Liver (tissue), 9 donors: ENCODE measurements around the gene CCDC61. TPM values are rescaled to one million over a fixed set of nuclear protein-coding genes. Genes with fewer than 3 reads are reported as not detected.

Experiments
- DNase-seq: peaks from one replicate; pipeline ENCODE4 v3.0.0-alpha.2; 2017; ENCODE audit warnings: low spot score
- H3K27ac ChIP-seq, 2 donors: one replicate each; pipeline ENCODE4 v1.7.0; 2013; ENCODE audit warnings: inconsistent platforms in 2 of 2, low read length in 2 of 2, control low read depth in 1 of 2, low read depth in 1 of 2, mild to moderate bottlenecking in 1 of 2
- H3K27me3 ChIP-seq, 4 donors: one replicate each; pipeline versions ENCODE4 v1.6.1 to v1.7.0; 2013; ENCODE audit warnings: low read length in 3 of 4, inconsistent platforms in 1 of 4, mild to moderate bottlenecking in 1 of 4, moderate library complexity in 1 of 4; ENCODE audit not compliant: control insufficient read depth in 4 of 4, insufficient read depth in 4 of 4
- H3K36me3 ChIP-seq, 4 donors: one replicate each; pipeline versions ENCODE4 v1.6.1 to v1.7.0; 2013; ENCODE audit warnings: low read length in 3 of 4, mild to moderate bottlenecking in 3 of 4, low read depth in 1 of 4, moderate library complexity in 1 of 4; ENCODE audit not compliant: control insufficient read depth in 4 of 4, insufficient read depth in 3 of 4
- H3K4me1 ChIP-seq, 4 donors: one replicate each; pipeline versions ENCODE4 v1.6.1 to v1.7.0; 2013; ENCODE audit warnings: low read length in 3 of 4, mild to moderate bottlenecking in 3 of 4, moderate library complexity in 1 of 4; ENCODE audit not compliant: control insufficient read depth in 4 of 4, insufficient read depth in 4 of 4
- H3K4me3 ChIP-seq, 3 donors: one replicate each; pipeline versions ENCODE4 v1.6.1 to v1.7.0; 2013; ENCODE audit warnings: low read length in 3 of 3, control low read depth in 1 of 3, low read depth in 1 of 3, mild to moderate bottlenecking in 1 of 3
- H3K9ac ChIP-seq, 2 donors: one replicate each; pipeline ENCODE4 v1.7.0; 2013; ENCODE audit warnings: low read length in 2 of 2, mild to moderate bottlenecking in 2 of 2, moderate library complexity in 2 of 2, control low read depth in 1 of 2, low read depth in 1 of 2
- H3K9me3 ChIP-seq, 4 donors: one replicate each; pipeline versions ENCODE4 v1.6.1 to v1.7.0; 2013; ENCODE audit warnings: low read length in 3 of 4; ENCODE audit not compliant: control insufficient read depth in 4 of 4
- EGR1 ChIP-seq, 2 donors: IDR thresholded peaks; 2 replicates each; pipeline ENCODE4 v1.6.1; 2016 to 2018; ENCODE audit warnings: antibody characterized with exemption in 2 of 2, low read depth in 2 of 2
- FOXA1 ChIP-seq: IDR thresholded peaks from 2 replicates; pipeline ENCODE4 v1.6.1; 2016; ENCODE audit warnings: antibody characterized with exemption
- FOXA2 ChIP-seq: IDR thresholded peaks from 2 replicates; pipeline ENCODE4 v1.6.1; 2016; ENCODE audit warnings: antibody characterized with exemption
- GABPA ChIP-seq, 2 donors: IDR thresholded peaks in 1 of 2; conservative IDR thresholded peaks in 1 of 2; 2 replicates each; pipeline ENCODE4 v1.6.1; 2016; ENCODE audit warnings: antibody characterized with exemption in 2 of 2, mild to moderate bottlenecking in 1 of 2, moderate library complexity in 1 of 2
- HNF4A ChIP-seq, 2 donors: conservative IDR thresholded peaks; 2 replicates each; pipeline ENCODE4 v1.6.1; 2016; ENCODE audit warnings: antibody characterized with exemption in 2 of 2, mild to moderate bottlenecking in 2 of 2
- HNF4G ChIP-seq: IDR thresholded peaks from 2 replicates; pipeline ENCODE4 v1.6.1; 2016; ENCODE audit warnings: antibody characterized with exemption
- JUND ChIP-seq, 2 donors: IDR thresholded peaks; 2 replicates each; pipeline ENCODE4 v1.6.1; 2016; ENCODE audit warnings: antibody characterized with exemption in 2 of 2
- NR2F2 ChIP-seq: IDR thresholded peaks from 2 replicates; pipeline ENCODE4 v1.6.1; 2016; ENCODE audit warnings: antibody characterized with exemption
- RAD21 ChIP-seq, 2 donors: IDR thresholded peaks; 2 replicates each; pipeline ENCODE4 v1.6.1; 2016; ENCODE audit warnings: antibody characterized with exemption in 2 of 2, mild to moderate bottlenecking in 2 of 2
- RXRA ChIP-seq, 2 donors: IDR thresholded peaks; 2 replicates each; pipeline ENCODE4 v1.6.1; 2017 to 2018; ENCODE audit warnings: antibody characterized with exemption in 2 of 2, mild to moderate bottlenecking in 1 of 2
- SP1 ChIP-seq: IDR thresholded peaks from 2 replicates; pipeline ENCODE4 v1.6.1; 2018; ENCODE audit warnings: antibody characterized with exemption, mild to moderate bottlenecking
- TAF1 ChIP-seq: conservative IDR thresholded peaks from 2 replicates; pipeline ENCODE4 v1.6.1; 2016; ENCODE audit warnings: antibody characterized with exemption, mild to moderate bottlenecking
- YY1 ChIP-seq: IDR thresholded peaks from 2 replicates; pipeline ENCODE4 v1.6.1; 2016; ENCODE audit warnings: antibody characterized with exemption, mild to moderate bottlenecking
- WGBS: extraction: QIAGEN DNeasy Blood & Tissue Kit; methylation state at CpG from one replicate; pipeline ENCODE4 v1.1.7; 2013; 5-methylcytosine and 5-hydroxymethylcytosine counted together
- polyA plus RNA-seq, 2 donors: library from polyadenylated mRNA; stranded (reverse) in 1 of 2; unstranded in 1 of 2; fragments of 200-250 nt in 1 of 2; fragments of >200 nt in 1 of 2; fragmentation: Nextera tagmentation in 1 of 2; extraction: Ambion mirVana in 1 of 2; gene quantifications; one replicate each; pipeline versions ENCODE4 v1.2.1 to v1.2.3, GENCODE V29; 2013 to 2015
- total RNA-seq, 2 donors: library from RNA; depleted of rRNA; stranded (reverse); fragments of >200 nt; gene quantifications; one replicate each; pipeline ENCODE4 v1.2.3, GENCODE V29; 2014
- TF ChIP-seq, protein P1 (sequence below): IDR thresholded peaks from 2 replicates; pipeline ENCODE4 v1.6.1; 2016; ENCODE audit warnings: antibody characterized with exemption
- TF ChIP-seq, protein P2 (sequence below): fragments of 150-350 bp; IDR thresholded peaks from 2 replicates; pipeline ENCODE4 v1.5.1; 2017; ENCODE audit warnings: improper control_type of control experiment, low read depth, low read length; ENCODE audit not compliant: missing input control
- TF ChIP-seq, protein P3 (sequence below): IDR thresholded peaks from 2 replicates; pipeline ENCODE4 v1.6.1; 2016; ENCODE audit warnings: antibody characterized with exemption
- TF ChIP-seq, protein P4 (sequence below): IDR thresholded peaks from 2 replicates; pipeline ENCODE4 v1.6.1; 2016; ENCODE audit warnings: antibody characterized with exemption, mild to moderate bottlenecking
- TF ChIP-seq, protein P5 (sequence below): IDR thresholded peaks from 2 replicates; pipeline ENCODE4 v1.6.1; 2016; ENCODE audit warnings: antibody characterized with exemption
- donor health status: healthy.
- donor health status: healthy.
- donor health status: healthy.
- donor health status: healthy.
- donor health status: healthy.

Gene CCDC61
- total and polyA plus RNA-seq, 4 donors, result 1.7 to 6.3 (median 2.9) TPM

DNA sequence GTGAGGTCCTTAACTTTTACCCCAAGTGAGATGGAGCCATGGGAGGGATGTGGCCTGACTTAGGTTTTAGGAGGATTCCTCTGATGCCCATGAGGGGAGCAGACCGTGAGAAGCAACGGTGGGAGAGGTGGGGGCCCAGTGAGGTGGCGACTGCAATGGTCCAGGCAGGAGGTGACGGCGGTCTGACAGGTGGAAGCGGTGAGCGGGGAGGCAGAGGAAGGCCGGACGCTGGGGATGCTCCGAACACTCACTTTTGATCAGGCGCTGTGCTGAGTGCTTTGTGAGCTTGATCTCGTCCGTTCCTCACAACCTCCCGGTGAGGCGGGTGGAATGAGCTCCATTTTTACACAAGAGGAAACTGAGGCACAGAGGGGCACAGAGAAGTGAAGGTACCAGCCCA, 33.2 kb upstream of the CCDC61 start:
- Histone ChIP-seq H3K36me3 (no peaks in the 10 kb centered on the region), H3K27me3 (peaks cover 0 to 5% (median 1%) of the 10 kb centered on the region in 4 donors), H3K9me3 (no peaks in the 10 kb centered on the region), H3K4me1 (no peaks in the 10 kb centered on the region), H3K27ac (no peak overlapping the region), H3K9ac (no peak overlapping the region), H3K4me3 (no peak overlapping the region)
- no peak for DNase-seq
- TF ChIP-seq RXRA (IDR thresholded peaks at IDR 0.05), result no peak
- whole genome bisulfite sequencing, result 77% methylated on average over 15 of the region's 15 CpGs

DNA sequence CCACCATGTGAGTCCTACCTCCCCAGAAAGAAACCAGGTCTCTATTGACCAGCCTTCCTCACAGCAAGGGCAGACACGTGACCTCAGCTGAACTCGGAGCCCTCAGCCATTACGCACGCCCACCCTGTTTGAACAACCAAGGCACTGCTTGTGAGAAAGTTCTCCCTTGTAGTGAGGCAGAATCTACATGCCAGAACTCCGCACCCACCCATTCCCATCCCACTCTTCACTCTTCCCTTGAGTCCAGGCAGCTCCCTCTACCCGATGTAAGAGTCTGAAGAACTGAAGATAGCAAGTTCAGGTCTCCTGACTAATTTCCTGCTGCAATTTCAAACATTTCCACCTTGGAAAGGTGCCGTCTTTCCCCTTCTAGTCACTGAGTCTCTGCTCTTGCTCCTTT, 28.0 kb upstream of the CCDC61 start:
- H3K27ac ChIP-seq, result no peak overlapping the region
- H3K9ac ChIP-seq, result no peak overlapping the region
- peaks cover 0 to 2% (median 0%) of the 10 kb centered on the region in 4 donors for H3K4me1 ChIP-seq
- no peak for DNase-seq
- no peaks in the 10 kb centered on the region for H3K36me3 ChIP-seq
- 49% methylated on average over 7 of the region's 7 CpGs for WGBS
- no peaks in the 10 kb centered on the region for H3K9me3 ChIP-seq
- TF ChIP-seq EGR1 (IDR thresholded peaks at IDR 0.05; ENCODE audit: low read depth in 2 of 2) (no peak), HNF4G (no peak), YY1 (no peak), FOXA2 (no peak), SP1 (no peak), RAD21 (IDR thresholded peaks at IDR 0.05) (no peak), RXRA (IDR thresholded peaks at IDR 0.05) (no peak), HNF4A (conservative IDR thresholded peaks at IDR 0.05) (no peak), GABPA (IDR thresholded peaks at IDR 0.05 in 1 of 2, conservative IDR thresholded peaks at IDR 0.05 in 1 of 2) (no peak), JUND (IDR thresholded peaks at IDR 0.05) (no peak), TAF1 (no peak), NR2F2 (no peak), FOXA1 (no peak)
- TF ChIP-seq, protein P1, sequence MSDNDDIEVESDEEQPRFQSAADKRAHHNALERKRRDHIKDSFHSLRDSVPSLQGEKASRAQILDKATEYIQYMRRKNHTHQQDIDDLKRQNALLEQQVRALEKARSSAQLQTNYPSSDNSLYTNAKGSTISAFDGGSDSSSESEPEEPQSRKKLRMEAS, result no peak
- TF ChIP-seq, protein P2, sequence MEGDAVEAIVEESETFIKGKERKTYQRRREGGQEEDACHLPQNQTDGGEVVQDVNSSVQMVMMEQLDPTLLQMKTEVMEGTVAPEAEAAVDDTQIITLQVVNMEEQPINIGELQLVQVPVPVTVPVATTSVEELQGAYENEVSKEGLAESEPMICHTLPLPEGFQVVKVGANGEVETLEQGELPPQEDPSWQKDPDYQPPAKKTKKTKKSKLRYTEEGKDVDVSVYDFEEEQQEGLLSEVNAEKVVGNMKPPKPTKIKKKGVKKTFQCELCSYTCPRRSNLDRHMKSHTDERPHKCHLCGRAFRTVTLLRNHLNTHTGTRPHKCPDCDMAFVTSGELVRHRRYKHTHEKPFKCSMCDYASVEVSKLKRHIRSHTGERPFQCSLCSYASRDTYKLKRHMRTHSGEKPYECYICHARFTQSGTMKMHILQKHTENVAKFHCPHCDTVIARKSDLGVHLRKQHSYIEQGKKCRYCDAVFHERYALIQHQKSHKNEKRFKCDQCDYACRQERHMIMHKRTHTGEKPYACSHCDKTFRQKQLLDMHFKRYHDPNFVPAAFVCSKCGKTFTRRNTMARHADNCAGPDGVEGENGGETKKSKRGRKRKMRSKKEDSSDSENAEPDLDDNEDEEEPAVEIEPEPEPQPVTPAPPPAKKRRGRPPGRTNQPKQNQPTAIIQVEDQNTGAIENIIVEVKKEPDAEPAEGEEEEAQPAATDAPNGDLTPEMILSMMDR, result no peak
- TF ChIP-seq, protein P3, sequence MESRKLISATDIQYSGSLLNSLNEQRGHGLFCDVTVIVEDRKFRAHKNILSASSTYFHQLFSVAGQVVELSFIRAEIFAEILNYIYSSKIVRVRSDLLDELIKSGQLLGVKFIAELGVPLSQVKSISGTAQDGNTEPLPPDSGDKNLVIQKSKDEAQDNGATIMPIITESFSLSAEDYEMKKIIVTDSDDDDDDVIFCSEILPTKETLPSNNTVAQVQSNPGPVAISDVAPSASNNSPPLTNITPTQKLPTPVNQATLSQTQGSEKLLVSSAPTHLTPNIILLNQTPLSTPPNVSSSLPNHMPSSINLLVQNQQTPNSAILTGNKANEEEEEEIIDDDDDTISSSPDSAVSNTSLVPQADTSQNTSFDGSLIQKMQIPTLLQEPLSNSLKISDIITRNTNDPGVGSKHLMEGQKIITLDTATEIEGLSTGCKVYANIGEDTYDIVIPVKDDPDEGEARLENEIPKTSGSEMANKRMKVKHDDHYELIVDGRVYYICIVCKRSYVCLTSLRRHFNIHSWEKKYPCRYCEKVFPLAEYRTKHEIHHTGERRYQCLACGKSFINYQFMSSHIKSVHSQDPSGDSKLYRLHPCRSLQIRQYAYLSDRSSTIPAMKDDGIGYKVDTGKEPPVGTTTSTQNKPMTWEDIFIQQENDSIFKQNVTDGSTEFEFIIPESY, result no peak
- TF ChIP-seq, protein P4, sequence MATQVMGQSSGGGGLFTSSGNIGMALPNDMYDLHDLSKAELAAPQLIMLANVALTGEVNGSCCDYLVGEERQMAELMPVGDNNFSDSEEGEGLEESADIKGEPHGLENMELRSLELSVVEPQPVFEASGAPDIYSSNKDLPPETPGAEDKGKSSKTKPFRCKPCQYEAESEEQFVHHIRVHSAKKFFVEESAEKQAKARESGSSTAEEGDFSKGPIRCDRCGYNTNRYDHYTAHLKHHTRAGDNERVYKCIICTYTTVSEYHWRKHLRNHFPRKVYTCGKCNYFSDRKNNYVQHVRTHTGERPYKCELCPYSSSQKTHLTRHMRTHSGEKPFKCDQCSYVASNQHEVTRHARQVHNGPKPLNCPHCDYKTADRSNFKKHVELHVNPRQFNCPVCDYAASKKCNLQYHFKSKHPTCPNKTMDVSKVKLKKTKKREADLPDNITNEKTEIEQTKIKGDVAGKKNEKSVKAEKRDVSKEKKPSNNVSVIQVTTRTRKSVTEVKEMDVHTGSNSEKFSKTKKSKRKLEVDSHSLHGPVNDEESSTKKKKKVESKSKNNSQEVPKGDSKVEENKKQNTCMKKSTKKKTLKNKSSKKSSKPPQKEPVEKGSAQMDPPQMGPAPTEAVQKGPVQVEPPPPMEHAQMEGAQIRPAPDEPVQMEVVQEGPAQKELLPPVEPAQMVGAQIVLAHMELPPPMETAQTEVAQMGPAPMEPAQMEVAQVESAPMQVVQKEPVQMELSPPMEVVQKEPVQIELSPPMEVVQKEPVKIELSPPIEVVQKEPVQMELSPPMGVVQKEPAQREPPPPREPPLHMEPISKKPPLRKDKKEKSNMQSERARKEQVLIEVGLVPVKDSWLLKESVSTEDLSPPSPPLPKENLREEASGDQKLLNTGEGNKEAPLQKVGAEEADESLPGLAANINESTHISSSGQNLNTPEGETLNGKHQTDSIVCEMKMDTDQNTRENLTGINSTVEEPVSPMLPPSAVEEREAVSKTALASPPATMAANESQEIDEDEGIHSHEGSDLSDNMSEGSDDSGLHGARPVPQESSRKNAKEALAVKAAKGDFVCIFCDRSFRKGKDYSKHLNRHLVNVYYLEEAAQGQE, result no peak
- TF ChIP-seq, protein P5, sequence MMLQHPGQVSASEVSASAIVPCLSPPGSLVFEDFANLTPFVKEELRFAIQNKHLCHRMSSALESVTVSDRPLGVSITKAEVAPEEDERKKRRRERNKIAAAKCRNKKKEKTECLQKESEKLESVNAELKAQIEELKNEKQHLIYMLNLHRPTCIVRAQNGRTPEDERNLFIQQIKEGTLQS, result no peak
- H3K27me3 ChIP-seq, result peaks cover 0 to 12% (median 1%) of the 10 kb centered on the region in 4 donors
- no peak overlapping the region for H3K4me3 ChIP-seq
